T1000 (cell line): ENCODE results near the gene TRAPPC4.
"Not testable (repeated sequence)": the region's sequence is repeated elsewhere in the genome, so short reads cannot be mapped to it uniquely, and the experiment has no call there.

Experiments used
- DNase-seq: peaks from one replicate; lab custom pipeline; 2025; ENCODE audit warnings: mixed read lengths; lab: John Stamatoyannopoulos, UW

TRAPPC4 gene

DNA sequence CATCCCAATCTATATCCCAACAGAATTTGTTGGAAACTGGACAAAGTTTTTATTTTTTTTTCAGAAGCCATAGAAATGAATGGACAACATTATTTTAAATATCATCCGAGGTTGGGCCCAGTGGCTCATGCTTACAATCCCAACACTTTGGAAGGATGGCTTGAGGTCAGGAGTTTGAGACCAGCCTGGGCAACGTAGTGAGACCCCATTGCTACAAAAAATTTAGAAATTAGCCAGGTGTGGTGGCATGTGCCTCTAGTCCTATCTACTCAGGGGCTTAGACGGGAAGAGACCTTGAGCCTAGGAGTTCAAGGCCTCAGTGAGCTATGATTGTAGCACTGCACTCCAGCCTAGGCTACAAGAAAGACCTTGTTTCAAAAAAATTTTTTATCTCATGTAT lies 16.2 kb downstream of the TRAPPC4 start:
- DNase-seq: no peak

DNA sequence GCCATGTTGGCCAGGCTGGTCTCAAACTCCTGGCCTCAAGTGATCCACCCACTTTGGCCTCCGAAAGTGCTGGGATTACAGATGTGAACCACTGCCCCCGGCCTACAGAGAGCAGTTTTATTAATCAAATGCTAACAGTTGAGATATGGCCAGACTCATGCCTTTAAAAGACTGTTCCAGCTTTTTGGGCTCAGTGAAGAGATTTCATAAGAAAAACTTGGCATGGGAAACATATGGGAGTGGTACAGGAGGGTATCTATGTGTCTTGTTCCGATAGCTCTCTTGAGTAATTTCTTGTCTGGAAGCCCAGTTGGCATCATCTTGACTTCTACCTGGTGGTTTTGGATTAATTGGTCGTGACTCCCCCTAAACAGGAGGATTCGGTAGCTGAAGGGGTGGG lies 20.3 kb downstream of the TRAPPC4 start:
- DNase-seq: no peak

DNA sequence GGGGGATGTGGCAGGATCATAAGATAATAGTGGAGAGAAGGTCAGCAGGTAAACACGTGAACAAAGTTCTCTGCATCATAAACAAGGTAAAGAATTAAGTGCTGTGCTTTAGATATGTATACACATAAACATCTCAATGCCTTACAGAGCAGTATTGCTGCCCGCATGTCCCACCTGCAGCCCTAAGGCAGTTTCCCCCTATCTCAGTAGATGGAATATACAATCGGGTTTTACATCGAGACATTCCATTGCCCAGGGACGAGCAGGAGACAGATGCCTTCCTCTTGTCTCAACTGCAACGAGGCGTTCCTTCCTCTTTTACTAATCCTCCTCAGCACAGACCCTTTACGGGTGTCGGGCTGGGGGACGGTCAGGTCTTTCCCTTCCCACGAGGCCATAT lies 20.9 kb downstream of the TRAPPC4 start:
- DNase-seq: not testable (repeated sequence)

DNA sequence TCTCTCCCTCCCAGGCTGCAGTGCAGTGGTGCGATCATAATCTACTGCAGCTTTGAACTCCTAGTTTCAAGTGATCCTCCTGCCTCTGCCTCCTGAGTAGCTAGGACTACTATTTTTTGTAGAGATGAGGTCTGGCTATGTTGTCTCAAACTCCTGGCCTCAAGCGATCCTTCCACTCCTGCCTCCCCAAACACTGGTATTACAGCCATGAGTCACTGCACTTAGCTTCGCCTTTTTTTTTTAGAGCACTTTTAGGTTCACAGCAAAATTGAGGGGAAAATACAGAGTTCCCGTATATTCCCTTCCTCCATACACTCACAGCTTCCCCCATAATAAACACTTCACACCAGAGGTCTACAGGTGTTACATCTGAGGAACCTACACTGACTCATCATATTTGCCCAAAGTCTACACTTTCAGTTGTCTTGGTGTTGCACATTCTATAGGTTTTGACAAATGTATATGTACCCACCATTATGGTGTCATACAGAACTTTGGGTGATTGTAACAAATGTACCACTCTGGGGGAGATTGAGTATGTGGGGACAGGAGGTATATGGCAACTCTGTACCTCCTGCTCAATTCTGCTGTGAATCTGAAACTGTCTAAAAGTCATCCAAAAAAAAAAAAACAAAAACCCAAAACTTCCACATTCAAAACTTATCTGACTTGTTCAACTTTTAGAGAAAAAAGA lies 23.4 kb downstream of the TRAPPC4 start:
- no peak for DNase-seq

DNA sequence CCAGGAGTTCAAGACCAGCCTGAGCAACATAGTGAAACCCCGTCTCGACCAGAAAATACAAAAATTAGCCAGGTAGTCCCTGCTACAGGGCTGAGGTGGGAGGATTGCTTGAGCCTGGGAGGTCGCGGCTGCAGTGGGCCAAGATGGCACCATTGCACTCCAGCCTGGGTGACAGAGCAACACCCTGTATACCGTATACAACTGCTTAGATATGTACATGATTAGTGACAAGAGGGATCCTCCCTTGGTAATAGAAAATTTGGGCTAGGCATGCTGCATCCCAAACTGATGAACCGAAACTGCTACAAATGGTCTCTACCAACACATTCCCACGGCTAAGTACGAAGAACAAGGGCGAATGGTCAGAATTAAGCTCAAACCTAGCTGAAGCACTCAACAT lies 24.4 kb downstream of the TRAPPC4 start:
- DNase-seq: no peak

DNA sequence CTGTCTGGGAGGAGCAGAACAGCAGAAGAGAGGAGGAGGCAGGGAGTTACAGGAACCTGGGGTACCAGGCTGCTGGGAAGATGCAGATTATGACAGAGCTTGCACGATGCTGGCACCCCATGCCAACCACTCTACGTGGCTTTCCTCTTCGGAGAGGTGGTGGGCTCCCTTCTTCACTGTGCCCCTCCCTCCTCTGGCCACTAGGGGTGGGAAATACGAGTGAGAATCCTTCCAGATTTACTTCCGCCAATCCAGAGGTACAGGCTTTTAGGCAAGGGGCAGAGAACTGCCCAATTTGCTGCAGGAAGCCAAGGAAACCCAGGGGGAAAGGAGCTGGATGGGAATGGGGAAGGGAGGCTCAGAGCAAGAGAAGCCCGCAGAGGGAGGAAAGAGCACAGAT lies 26.1 kb downstream of the TRAPPC4 start:
- DNase-seq: no peak

DNA sequence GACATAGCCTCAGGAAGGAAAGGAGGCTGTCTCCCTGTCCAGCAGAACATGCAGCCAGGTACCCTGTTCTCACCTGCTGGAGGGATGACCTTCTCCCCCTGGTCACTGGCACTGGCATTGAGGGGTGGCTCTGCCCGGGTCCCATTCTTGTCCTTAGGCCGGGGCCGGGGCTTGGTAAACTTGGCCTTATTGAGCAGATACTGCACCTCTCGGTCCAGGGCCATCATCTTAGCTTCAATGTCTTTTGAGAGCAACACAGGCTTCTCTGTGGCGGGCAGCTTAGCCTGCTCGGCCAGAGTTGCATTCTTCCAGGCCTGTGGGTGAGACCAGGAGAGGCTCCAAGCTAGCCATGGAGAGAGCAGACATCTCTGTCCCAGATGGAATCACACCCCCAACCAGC lies 27.9 kb downstream of the TRAPPC4 start:
- no peak for DNase-seq

DNA sequence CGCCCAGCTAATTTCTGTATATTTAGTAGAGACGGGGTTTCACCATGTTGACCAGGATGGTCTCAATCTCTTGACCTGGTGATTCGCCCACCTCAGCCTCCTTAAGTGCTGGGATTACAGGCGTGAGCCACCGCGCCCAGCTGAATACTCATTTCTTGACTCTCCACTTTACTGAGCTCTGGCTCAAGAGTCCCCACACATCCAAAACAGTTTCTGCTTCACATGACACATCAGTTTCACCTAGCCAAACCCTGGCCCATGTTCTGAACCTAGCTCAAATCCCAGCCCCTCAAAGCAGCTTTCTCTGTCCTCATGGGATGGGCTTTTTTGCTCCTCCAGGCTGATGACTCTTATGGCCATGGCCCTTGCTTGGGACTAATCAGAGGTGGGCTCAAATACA lies 28.6 kb downstream of the TRAPPC4 start:
- DNase-seq: no peak

DNA sequence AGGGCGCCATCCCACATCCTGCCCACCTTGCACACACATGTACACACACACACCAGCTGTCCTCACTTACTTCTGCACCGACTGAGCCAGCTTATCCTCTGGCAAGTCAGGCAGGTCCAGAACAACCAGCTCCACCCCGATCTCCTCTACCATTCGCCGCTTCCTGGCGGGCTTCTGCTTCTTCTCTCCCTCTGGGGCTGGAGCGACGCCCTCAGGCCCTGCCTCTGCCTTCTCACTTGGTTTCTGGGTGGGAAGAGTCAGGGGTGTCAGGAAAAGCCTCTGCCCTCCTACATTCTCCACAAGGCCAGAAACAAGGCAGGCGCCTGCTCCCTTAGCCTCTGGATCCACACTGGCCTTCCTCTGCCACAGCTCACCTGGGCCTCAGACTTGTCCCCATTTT lies 30.1 kb downstream of the TRAPPC4 start:
- no peak for DNase-seq

DNA sequence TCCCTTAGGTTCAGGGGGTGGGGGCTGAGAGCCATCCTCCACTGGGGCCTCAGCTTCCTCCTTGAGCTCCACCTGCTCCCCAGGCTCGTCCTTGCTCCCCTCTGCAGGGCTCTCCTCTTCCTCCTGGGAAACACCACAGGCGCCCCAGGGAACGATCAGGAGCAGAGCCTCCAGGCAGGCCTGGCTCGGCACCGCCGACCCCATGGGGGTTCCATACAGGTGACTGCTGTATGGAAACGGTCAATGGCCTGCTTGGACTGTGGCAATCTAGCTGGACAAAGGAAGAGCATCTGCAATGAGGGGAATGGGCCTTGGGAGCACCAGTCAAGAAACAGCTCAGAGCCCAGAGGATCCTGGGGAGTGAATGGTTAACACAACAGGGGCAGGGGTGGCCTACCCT lies 30.5 kb downstream of the TRAPPC4 start:
- no peak for DNase-seq

DNA sequence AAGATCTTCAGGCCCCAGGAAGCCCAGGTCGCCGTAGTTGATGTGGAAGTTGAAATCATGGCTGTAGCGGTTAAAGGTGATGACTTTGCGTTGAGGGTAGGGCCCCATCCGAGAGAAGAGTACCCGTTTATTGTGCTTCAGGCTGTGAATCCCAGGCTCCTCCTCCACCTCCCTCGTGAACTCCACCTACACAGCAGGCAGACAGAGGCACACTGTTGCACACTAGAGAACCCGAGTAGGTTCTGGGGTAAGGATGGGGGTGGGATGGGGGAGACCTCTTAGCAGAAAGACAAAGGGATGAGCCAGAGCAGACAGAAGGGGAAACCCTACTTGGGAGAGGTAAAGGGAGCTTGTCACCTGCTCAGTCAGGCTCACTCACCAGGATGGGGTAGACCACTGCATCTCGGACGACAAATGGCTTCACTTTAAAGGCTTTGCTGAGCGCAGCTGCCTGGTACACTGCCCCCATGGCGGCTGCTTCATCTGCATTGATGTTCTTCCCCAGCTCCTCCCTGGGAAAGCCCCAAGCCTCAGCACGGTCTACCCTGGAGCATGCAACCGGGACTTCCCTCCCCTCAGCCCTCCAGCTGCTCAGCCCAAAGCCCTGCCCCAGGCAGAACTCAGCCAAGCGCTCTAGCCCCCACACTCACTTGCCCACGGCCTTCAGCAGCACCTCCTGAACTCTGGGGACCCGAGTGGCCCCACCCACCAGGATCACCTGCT lies 33.0 kb downstream of the TRAPPC4 start:
- no peak for DNase-seq

DNA sequence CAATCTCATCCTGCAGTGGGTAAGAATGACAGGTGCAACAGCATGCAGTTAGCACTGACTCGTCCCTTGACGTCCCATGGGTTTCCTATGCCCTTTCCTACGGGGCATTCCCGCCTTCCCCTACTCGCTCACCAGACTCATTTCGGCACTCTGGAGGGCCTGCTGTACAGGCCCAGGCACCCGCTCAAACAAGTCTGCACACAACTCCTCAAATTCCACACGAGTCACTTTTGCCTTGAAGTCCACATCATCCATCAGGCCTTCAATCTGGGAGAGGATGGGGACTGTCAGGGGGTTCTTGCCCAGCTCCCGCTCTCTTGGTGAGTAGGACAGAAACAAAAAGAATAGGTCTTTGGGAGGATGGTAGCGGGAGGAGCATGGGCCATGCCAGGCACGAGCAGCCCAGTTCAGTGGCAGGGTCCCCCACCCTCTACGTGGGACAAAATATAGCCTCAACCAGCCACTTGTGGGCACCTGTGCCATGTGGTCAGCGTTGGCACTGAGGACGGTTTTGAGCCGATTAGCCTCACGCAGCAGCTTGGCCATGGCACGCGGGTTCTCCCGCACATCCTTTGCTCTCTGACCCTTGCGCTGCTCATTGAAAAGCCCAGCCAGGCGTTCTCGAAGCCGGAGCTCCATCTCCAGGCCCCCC lies 33.7 kb downstream of the TRAPPC4 start:
- no peak for DNase-seq

DNA sequence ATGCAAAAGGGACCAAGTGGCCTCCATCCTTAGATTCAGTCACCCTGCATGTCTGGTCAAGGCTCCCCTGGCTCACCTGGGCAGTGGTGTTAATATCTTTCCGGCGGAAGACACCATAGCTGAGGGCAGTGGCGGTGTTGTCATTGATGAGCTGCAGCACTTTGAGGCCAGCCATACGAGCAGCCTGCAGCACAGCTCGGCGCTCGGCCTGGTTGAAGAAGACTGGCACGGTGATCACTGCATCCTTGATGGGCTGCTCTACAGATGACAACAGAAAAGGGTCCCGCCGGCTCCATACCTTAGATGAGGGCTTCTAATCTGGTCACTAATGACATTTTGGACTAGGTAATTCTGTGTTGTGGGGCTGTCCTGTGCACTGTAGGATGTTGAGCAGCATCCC lies 35.9 kb downstream of the TRAPPC4 start:
- DNase-seq: no peak

DNA sequence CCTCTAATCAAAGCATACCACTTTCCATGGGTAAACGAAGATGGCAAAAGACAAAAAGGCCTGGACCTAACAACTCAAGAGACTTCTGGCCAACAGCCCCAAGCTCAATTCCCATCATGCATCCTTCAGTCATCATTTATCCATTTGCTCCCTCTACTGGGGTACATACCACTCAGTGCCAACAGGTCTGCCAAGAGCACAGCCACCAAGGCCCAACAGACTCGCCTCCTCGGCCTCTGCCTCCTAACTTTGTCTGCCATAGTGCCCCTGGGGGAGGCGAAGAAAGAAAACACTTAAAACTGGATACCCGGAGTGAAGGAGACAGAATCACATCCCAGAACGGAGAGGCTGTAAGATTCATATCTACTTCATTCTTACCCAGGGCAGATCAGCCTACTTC lies 37.3 kb downstream of the TRAPPC4 start:
- DNase-seq: no peak

DNA sequence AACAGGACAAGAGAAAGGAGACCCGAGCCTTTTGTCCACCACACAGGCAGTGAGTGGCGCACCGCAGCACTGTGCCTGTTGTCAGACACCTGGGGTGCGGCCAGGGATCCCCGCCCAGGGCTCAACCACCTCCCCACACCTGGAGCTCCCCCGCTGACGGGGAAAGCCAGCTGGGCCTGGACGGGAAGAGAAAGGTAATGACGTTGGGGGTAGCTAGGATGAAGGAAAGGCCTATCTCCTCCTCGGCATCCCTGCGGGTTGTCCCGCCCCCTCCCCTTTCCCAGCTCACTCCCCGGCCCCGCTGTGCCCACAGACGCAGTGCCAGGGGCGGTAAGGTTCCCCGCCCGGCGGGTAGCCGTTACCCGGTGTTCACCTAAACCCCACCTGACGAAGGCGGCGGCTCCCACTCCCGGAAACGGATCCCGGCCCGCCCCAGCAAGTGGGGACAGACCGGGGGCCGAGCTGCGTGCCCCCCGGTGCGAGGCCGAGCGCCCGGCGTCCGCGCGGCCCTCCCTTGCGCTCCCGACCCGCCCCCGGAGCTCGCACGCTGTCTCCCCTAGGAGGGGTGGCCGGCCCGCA lies 37.9 kb downstream of the TRAPPC4 start:
- no peak for DNase-seq

DNA sequence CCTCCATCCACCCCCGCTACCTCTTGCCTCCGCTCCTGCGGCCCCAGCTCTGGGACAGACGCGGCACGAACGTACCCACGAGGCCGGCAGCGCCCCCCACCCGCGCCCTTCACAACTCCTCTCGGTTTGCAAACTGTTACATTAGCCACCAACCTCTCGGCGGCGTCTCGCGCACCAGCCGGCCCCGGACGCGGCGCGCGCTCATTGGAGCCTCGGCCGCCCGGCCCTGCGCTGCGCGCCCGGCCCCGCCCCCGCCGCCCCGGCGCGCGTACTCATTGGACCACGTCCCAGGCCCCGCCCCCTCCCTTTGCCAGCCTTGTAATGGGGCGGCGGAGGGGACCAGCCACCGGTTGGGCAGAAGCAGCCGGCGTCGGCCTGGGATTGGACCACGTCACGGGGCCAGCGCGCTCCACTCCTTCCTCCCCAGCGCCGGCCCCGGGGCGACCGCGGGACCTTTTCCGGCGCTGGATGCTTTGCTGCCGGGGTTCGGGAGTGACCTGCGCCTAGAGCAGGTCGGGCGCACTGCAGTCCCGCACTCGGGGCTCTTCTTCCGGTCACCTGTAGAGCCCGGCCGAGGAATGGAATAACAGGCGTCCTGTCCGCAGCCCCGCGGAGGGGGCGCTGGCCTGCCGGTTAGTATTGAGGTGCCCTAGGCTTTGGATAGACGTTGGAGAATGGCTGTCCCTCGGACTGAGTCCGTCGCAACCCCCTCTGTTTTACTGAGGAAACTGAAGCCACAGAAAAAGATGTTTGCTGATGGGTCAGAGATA lies 38.6 kb downstream of the TRAPPC4 start, which contains the start of gene HYOU1:
TSS of gene HYOU1 (minus strand) at position 206 of the 770 bp plus-strand sequence. CDS start 1,045 bp downstream, outside the sequence.
- DNase-seq: peak; percentile 91

DNA sequence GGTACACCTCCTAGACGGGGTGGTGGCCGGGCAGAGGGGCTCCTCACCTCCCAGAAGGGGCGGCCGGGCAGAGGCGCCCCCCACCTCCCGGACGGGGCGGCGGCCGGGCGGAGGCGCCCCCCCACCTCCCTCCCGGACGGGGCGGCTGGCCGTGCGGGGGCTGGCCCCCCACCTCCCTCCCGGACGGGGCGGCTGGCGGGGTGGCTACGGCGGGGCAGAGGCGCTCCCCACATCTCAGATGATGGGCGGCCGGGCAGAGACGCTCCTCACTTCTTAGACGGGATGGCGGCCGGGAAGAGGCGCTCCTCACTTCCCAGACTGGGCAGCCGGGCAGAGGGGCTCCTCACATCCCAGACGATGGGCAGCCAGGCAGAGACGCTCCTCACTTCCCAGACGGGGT lies 40.6 kb downstream of the TRAPPC4 start:
- DNase-seq: not testable (repeated sequence)

DNA sequence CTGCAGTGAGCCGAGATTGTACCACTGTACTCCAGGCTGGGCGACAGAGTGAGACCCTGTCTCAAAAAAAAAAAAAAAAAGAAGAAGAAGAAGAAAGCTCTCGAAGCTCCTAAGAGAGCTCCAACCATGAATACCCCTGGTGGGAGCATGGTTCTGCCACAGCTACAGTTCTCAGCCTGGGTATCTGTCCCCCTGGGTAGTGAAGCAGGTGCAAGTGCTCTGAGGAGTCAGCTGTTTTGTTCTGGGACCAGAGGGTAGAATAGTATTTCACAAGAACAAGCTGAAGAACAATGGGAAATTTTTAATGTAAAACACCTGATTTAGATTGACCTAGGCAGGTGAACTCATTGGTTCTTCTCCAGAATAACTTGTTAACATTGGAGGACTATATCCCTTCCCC lies 42.7 kb downstream of the TRAPPC4 start:
- DNase-seq: no peak

DNA sequence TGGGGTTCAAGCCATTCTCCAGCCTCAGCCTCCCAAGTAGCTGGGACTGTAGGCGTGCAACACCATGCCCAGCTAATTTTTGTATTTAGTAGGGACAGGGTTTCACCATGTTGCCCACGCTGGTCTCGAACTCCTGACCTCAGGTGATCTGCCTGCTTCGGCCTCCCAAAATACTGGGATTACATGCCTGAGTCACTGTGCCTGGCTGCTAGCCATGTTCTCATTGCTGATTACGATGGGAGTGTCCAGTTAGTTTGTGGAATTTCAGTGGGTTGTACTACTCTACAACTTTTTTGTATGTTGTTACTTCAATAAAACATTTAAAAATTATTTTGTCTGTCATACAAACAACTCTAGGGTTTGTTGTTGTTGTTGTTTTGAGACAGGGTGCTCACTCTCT lies 44.2 kb downstream of the TRAPPC4 start:
- DNase-seq: no peak

DNA sequence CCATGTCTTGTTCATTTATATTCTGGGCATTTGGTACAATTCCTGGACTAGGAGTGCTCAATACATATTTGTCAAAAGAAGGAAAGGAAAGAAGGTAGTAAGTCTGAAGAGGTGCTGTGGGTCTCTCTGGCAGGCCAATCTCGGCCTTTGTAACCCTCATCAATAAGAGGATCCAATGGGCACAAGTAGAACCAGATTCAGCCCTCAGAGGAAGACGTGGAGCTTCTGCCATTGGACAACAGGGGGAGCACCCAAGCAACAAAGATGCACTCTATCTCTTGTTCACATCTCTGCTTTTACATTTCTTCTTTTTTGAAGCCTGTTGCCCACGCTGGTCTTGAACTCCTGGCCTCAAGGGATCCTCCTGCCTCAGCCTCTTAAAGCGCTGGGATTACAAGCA lies 46.8 kb downstream of the TRAPPC4 start:
- DNase-seq: no peak

DNA sequence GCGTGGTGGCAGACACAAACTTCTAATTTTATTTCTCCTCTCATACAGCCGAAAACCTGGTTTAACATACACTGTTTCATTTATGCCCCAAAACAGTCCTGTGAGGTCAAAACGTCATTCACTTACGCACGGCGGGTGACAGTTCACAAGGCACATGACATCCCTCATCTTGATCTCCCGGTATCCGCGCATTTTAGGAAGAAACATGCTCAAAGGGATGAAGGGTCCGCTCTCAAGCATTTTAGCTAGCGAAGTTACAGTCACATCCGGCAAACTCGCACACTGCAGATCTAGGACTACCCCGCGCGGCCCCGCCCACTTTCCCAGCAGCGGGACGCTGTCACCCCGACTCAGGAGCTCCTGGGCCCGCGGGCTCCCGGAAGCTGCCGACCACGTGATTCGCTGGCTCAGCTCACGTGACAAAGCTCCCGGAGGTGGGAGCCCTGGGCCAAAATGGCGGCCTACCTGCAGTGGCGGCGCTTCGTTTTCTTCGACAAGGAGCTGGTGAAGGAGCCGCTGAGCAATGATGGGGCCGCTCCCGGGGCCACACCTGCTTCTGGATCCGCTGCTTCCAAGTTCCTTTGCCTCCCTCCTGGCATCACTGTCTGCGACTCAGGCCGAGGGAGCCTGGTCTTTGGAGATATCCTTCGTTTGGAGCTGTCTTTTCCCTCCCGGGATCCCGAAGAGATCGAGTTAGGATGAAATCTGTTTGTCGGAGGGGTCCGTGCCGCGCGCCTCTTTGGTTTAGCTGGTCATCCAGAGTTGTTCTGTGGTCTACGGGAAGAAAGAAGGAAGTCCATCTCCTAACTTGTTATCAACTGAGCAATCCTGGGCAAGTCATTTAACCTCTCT lies 49.0 kb downstream of the TRAPPC4 start, which contains the start of gene VPS11:
TSS of gene VPS11 (plus strand) at position 448 of the 852 bp plus-strand sequence. CDS start at position 454, 6 bp downstream.
- DNase-seq: peak; percentile 80
